Neural progenitor cell (in vitro differentiated cells): Measurements from ENCODE around the gene CDH2. TPM values are rescaled to one million over a fixed set of nuclear protein-coding genes. Genes with fewer than 3 reads are reported as not detected.

Source experiments
- DNase-seq: peaks from one replicate; pipeline ENCODE4 v3.0.0-alpha.2; 2016; ENCODE audit warnings: low spot score
- H2AFZ ChIP-seq: fragments of 200-600 bp; sonication (generic); replicated peaks from 2 replicates; pipeline ENCODE4 v1.6.1; 2016; ENCODE audit warnings: antibody characterized with exemption
- H3F3A ChIP-seq: fragments of 200-600 bp; sonication (generic); 2 replicates; pipeline ENCODE4 v1.6.1; 2016; ENCODE audit warnings: antibody characterized with exemption, low read depth
- H3K27ac ChIP-seq: fragments of 200-600 bp; sonication (generic); 2 replicates; pipeline ENCODE4 v1.5.1; 2016; ENCODE audit warnings: mild to moderate bottlenecking
- H3K27me3 ChIP-seq: fragments of 200-600 bp; sonication (generic); 2 replicates; pipeline ENCODE4 v1.6.1; 2016; ENCODE audit warnings: mild to moderate bottlenecking, moderate library complexity
- H3K36me3 ChIP-seq: fragments of 200-600 bp; sonication (generic); 2 replicates; pipeline ENCODE4 v1.5.1; 2016
- H3K4me1 ChIP-seq: fragments of 200-600 bp; sonication (generic); 2 replicates; pipeline ENCODE4 v1.6.1; 2016; ENCODE audit warnings: mixed run types
- H3K4me2 ChIP-seq: fragments of 200-600 bp; sonication (generic); 2 replicates; pipeline ENCODE4 v1.6.1; 2016
- H3K4me3 ChIP-seq: fragments of 200-600 bp; sonication (generic); 2 replicates; pipeline ENCODE4 v1.5.1; 2016
- H3K79me2 ChIP-seq: fragments of 200-600 bp; sonication (generic); 2 replicates; pipeline ENCODE4 v1.6.1; 2016; ENCODE audit warnings: low read depth
- H3K9ac ChIP-seq: fragments of 200-600 bp; sonication (generic); 2 replicates; pipeline ENCODE4 v1.6.1; 2016
- H3K9me3 ChIP-seq: fragments of 200-600 bp; sonication (generic); 2 replicates; pipeline ENCODE4 v1.5.1; 2016; ENCODE audit warnings: low read depth
- H4K20me1 ChIP-seq: fragments of 200-600 bp; sonication (generic); 2 replicates; pipeline ENCODE4 v1.6.1; 2016; ENCODE audit warnings: low read depth
- H3K27ac Mint-ChIP-seq: 3 replicates; pipeline ENCODE4 v1.8.0; 2021; ENCODE audit warnings: mixed read lengths
- H3K27me3 Mint-ChIP-seq: 2 replicates; pipeline ENCODE4 v1.8.0; 2022; ENCODE audit warnings: low read depth, mild to moderate bottlenecking, inconsistent platforms, moderate library complexity, mixed read lengths; ENCODE audit not compliant: insufficient read depth
- H3K36me3 Mint-ChIP-seq: 3 replicates; pipeline ENCODE4 v1.8.0; 2021; ENCODE audit warnings: mixed read lengths
- H3K4me1 Mint-ChIP-seq: 3 replicates; pipeline ENCODE4 v1.8.0; 2021; ENCODE audit warnings: mixed read lengths
- H3K4me3 Mint-ChIP-seq: 3 replicates; pipeline ENCODE4 v1.8.0; 2021; ENCODE audit warnings: mild to moderate bottlenecking, moderate library complexity, mixed read lengths
- H3K9me3 Mint-ChIP-seq: 3 replicates; pipeline ENCODE4 v1.8.0; 2020; ENCODE audit warnings: mixed read lengths
- CTCF ChIP-seq: fragments of 200-600 bp; sonication (generic); IDR thresholded peaks from 2 replicates; pipeline ENCODE4 v1.5.1; 2017; ENCODE audit warnings: antibody characterized with exemption, mild to moderate bottlenecking
- EZH2 ChIP-seq: fragments of 200-600 bp; sonication (generic); IDR thresholded peaks from 2 replicates; pipeline ENCODE4 v1.6.1; 2017; ENCODE audit warnings: antibody characterized with exemption, mild to moderate bottlenecking, moderate library complexity
- EZH2phosphoT487 ChIP-seq: fragments of 200-600 bp; sonication (generic); IDR thresholded peaks from 2 replicates; pipeline ENCODE4 v1.6.1; 2017; ENCODE audit warnings: antibody characterized with exemption
- total RNA-seq: library from RNA; depleted of rRNA; stranded (reverse); fragments of >200 nt; gene quantifications from 2 replicates; pipeline ENCODE4 v1.2.3, GENCODE V29; 2015; ENCODE audit warnings: low replicate concordance

The CDH2 gene
- total RNA-seq, 1 donor from 2014 or later, result 459 TPM

DNA sequence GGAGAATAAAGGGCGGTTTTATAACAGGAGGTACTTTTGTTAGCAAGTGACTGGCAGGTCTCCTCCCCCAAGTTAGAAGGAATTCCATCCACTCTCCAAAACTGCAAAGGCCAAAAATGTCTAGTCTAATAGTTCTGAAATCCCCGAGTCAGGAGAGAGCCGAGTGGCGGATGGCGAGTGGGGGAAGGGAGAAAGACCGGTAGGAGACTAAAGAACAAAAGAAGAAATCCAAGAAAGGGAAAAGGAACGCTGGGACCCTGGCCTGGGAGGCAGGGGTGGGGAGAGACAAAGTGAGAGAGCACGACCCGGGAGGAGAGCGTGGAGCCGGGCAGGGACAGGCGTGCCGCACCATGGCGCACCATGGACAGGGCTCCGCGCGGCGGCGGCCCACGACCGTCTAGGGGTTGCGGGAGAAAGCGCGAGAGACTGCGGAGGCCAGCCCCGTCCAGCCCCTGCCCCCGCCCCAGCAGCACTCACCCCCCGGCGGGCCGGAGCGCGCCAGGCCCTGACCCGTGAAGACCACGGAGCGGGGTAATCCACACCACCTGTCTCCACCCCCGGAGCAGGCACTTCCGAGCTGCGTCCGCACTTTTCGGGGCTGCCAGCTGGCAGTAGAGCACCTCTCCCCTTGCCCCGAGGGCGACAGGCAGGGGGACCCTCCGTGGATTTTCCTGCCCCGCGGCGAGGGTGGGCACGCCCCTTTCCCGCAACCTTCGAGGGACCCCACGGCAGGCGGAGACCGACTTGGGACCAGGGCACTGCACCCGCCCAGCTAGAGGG, 1.6 kb downstream of the CDH2 start:
- peaks cover 47% of the 10 kb centered on the region for H3K4me1 ChIP-seq
- H2AFZ ChIP-seq, result no peak overlapping the region
- peak overlapping the region; percentile 82 for H3K27ac ChIP-seq
- peaks cover 80% of the 10 kb centered on the region for H4K20me1 ChIP-seq
- TF ChIP-seq EZH2phosphoT487 (peak; percentile 27), CTCF (no peak)
- peaks cover 27% of the 10 kb centered on the region for H3K36me3 Mint-ChIP-seq
- H3K27me3 Mint-ChIP-seq, result peaks cover 7% of the 10 kb centered on the region
- H3K36me3 ChIP-seq, result no peaks in the 10 kb centered on the region
- peaks cover 93% of the 10 kb centered on the region for H3K79me2 ChIP-seq
- H3K4me2 ChIP-seq, result peak overlapping the region; percentile 88
- peak overlapping the region; percentile 98 for H3K4me3 Mint-ChIP-seq
- H3K9me3 Mint-ChIP-seq, result peaks cover 2% of the 10 kb centered on the region
- H3K4me3 ChIP-seq, result peak overlapping the region; percentile 94
- peaks cover 30% of the 10 kb centered on the region for H3F3A ChIP-seq
- H3K4me1 Mint-ChIP-seq, result peaks cover 46% of the 10 kb centered on the region
- peak; percentile 88 for DNase-seq
- H3K9ac ChIP-seq, result peak overlapping the region; percentile 70
- no peaks in the 10 kb centered on the region for H3K27me3 ChIP-seq
- H3K27ac Mint-ChIP-seq, result peak overlapping the region; percentile 100
- no peaks in the 10 kb centered on the region for H3K9me3 ChIP-seq

DNA sequence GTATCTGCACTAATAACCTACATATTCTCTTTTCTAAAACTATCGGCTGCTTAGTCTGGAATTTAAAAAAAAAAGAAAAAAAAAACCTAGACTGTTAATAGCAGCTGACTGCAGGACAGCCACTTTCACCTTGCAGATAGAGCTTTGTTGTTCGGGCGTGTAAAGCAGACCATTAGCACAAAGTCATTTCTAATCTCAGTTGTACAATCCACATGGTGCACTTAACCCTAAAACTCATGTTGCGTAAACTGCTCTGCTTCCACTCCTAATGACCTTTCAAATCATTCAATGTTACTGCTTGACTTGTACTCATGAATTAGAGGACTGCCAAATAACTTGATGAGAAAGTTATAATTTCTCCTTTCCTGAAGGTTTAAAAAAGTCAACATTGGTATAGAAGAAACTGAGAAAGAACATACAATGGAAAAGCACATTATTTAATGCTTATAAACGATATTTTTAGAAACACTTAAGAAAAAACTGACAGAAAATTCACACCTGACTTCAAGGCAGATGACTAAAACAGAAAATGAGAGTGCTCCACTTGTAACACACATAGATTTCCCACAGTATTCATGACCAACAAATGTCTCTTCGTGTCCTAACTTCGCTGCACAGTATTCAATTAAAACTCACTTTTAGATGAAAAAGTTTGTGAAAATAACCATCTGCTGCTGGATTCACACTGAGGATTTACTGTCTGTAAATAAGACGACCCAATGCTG, 2.6 kb downstream of the CDH2 start:
- Histone ChIP-seq H3K79me2 (peaks cover 93% of the 10 kb centered on the region), H3F3A (peaks cover 30% of the 10 kb centered on the region), H4K20me1 (peaks cover 82% of the 10 kb centered on the region), H3K4me3 (peak overlapping the region; percentile 94), H3K9ac (peak overlapping the region; percentile 70), H3K36me3 (peaks cover under 1% of the 10 kb centered on the region), H3K27ac (peak overlapping the region; percentile 82), H2AFZ (no peak overlapping the region), H3K9me3 (no peaks in the 10 kb centered on the region), H3K27me3 (no peaks in the 10 kb centered on the region), H3K4me2 (peak overlapping the region; percentile 88), H3K4me1 (peaks cover 45% of the 10 kb centered on the region)
- Mint-ChIP-seq H3K4me1 (peaks cover 45% of the 10 kb centered on the region), H3K9me3 (peaks cover 2% of the 10 kb centered on the region), H3K4me3 (peak overlapping the region; percentile 98), H3K36me3 (peaks cover 33% of the 10 kb centered on the region), H3K27ac (peak overlapping the region; percentile 99), H3K27me3 (peaks cover 7% of the 10 kb centered on the region)
- TF ChIP-seq EZH2phosphoT487 (no peak), CTCF (no peak), EZH2 (no peak)
- DNase-seq, result no peak

DNA sequence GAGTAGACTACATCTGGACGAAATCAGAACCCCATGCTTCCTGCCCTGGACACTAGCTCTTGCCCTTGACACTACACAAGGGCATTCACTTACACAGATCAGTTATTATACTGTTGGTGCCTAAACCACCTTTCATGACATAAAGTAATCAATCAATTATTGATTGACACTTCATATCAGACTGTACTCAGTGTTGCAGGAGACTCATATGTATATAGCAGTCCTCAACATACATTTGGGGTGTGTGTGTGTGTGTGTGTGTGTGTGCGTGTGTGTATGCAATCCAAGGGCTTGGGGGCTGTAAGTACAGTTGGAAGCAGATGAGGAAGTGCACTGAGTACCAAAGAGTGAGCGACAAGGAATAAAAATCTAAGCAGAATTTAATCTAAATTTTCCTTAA, 5.1 kb downstream of the CDH2 start:
- peak overlapping the region; percentile 88 for H3K4me2 ChIP-seq
- H3K27me3 ChIP-seq, result no peaks in the 10 kb centered on the region
- peak overlapping the region; percentile 82 for H3K4me3 Mint-ChIP-seq
- H3K9me3 Mint-ChIP-seq, result no peaks in the 10 kb centered on the region
- H3K9ac ChIP-seq, result no peak overlapping the region
- no peak for DNase-seq
- no peak overlapping the region for H2AFZ ChIP-seq
- H3K36me3 Mint-ChIP-seq, result peaks cover 48% of the 10 kb centered on the region
- H3K36me3 ChIP-seq, result peaks cover 6% of the 10 kb centered on the region
- H3K4me1 ChIP-seq, result peaks cover 60% of the 10 kb centered on the region
- H3K4me1 Mint-ChIP-seq, result peaks cover 57% of the 10 kb centered on the region
- H3K9me3 ChIP-seq, result no peaks in the 10 kb centered on the region
- TF ChIP-seq EZH2 (no peak), EZH2phosphoT487 (no peak), CTCF (no peak)
- peaks cover 98% of the 10 kb centered on the region for H3K79me2 ChIP-seq
- H3K27ac ChIP-seq, result no peak overlapping the region
- peaks cover 96% of the 10 kb centered on the region for H4K20me1 ChIP-seq
- peaks cover 16% of the 10 kb centered on the region for H3F3A ChIP-seq
- no peak overlapping the region for H3K4me3 ChIP-seq
- peaks cover 2% of the 10 kb centered on the region for H3K27me3 Mint-ChIP-seq
- peak overlapping the region; percentile 77 for H3K27ac Mint-ChIP-seq
